Measurements from ENCODE around the gene RGCC. TPM values are rescaled to one million over a fixed set of nuclear protein-coding genes. Genes with fewer than 3 reads are reported as not detected.
A peak's percentile ranks its signal among the peaks of the same experiment; 100 is the strongest.

The RGCC gene
- total RNA-seq, 1 experiment from 2014 or later = not detected

- Histone ChIP-seq H3K9me3 (ENCODE audit: control insufficient read depth, low read depth, low read length) (no peaks in the 10 kb centered on the region), H2AFZ (ENCODE audit: low read length) (no peak overlapping the region), H3K79me1 (ENCODE audit: insufficient read depth, low read depth, low read length, poor library complexity, severe bottlenecking) (no peaks in the 10 kb centered on the region), H2AK5ac (ENCODE audit: insufficient read length, low read length) (no peak overlapping the region), H3K23ac (ENCODE audit: insufficient read length, low read depth, low read length) (no peak overlapping the region), H4K20me1 (ENCODE audit: control insufficient read depth, insufficient read depth, insufficient read length) (no peaks in the 10 kb centered on the region), H2BK20ac (ENCODE audit: low read depth, low read length, poor library complexity, severe bottlenecking) (no peak overlapping the region), H3K27me3 (ENCODE audit: insufficient read depth, low read length) (peaks cover 5% of the 10 kb centered on the region; the same call in 1 of the 2 replicates), H3K14ac (ENCODE audit: insufficient read depth, low read length) (no peak overlapping the region; the same call in 1 of the 2 replicates), H4K8ac (replicated peaks; ENCODE audit: insufficient read length, low read depth, low read length) (no peak overlapping the region), H2BK120ac (ENCODE audit: low read depth, low read length, poor library complexity, severe bottlenecking) (no peak overlapping the region), H4K5ac (ENCODE audit: insufficient read length, low read depth, low read length) (no peak overlapping the region), H3K4me2 (ENCODE audit: insufficient read depth, insufficient read length, low read length) (no peak overlapping the region), H2BK15ac (ENCODE audit: low read depth, low read length) (no peak overlapping the region), H3K27ac (ENCODE audit: insufficient read length, low read depth, low read length) (no peak overlapping the region), H3K4me1 (ENCODE audit: insufficient read depth, low read length) (no peaks in the 10 kb centered on the region), H3K4ac (ENCODE audit: low read depth, low read length) (no peak overlapping the region), H3K23me2 (ENCODE audit: insufficient read length, low read depth, low read length, poor library complexity, severe bottlenecking) (no peaks in the 10 kb centered on the region), H4K91ac (ENCODE audit: insufficient read length, low read depth, low read length) (no peak overlapping the region), H3T11ph (ENCODE audit: low read length) (no peak overlapping the region), H3K79me2 (ENCODE audit: insufficient read depth, low read length) (no peaks in the 10 kb centered on the region), H2BK12ac (ENCODE audit: insufficient read length, low read depth, low read length) (no peak overlapping the region), H3K18ac (ENCODE audit: insufficient read length, low read depth, low read length) (no peak overlapping the region), H2BK5ac (ENCODE audit: insufficient read length, low read length) (no peak overlapping the region), H3K56ac (ENCODE audit: insufficient read length, low read depth, low read length) (no peak overlapping the region), H3K9ac (ENCODE audit: extremely low read depth, insufficient read length, low read length) (no peak overlapping the region)
- TF ChIP-seq CTCF (conservative IDR thresholded peaks at IDR 0.05) = no peak
- no CpG with 5 or more reads among the region's 11 CpGs for WGBS (ENCODE audit: extremely low coverage, insufficient read length, low lambda C conversion rate)
- H3K9me3 Mint-ChIP-seq = no peaks in the 10 kb centered on the region; a peak in 2 of 5 replicates
- DNase-seq = no peak
- H3K4me1 Mint-ChIP-seq = peaks cover 6 to 10% of the 10 kb centered on the region in 2 experiments
- H3K4me3 Mint-ChIP-seq = no peak overlapping the region
- H3K27ac Mint-ChIP-seq = 0 out of 7 replicates have a peak overlapping the region, but pooled peaks of 1 of the 3 experiments have one; percentile 57
- peaks cover 42% of the 10 kb centered on the region for H3K27me3 Mint-ChIP-seq (ENCODE audit: low read depth)
- no peaks in the 10 kb centered on the region for H3K36me3 Mint-ChIP-seq (ENCODE audit: insufficient read depth in 1 of 3, low read depth in 3 of 3)
Observed at GRCh38 chr13:41463838-41464602, 6.7 kb downstream of the RGCC start.

All from H9 (cell line).